GM23338 (cell line): ENCODE measurements around the gene MICAL3. TPM values are rescaled to one million over a fixed set of nuclear protein-coding genes. Genes with fewer than 3 reads are reported as not detected.

Source experiments
- ATAC-seq: fragments of 200-7000 bp; cut with Tn5 transposase; 3 replicates; pipeline ENCODE4 v1.9.1; 2020
- DNase-seq: peaks from one replicate; pipeline ENCODE4 v3.0.0-alpha.2; 2015; ENCODE audit warnings: low spot score
- H2AFZ ChIP-seq: fragments of 200-600 bp; sonication (generic); 2 replicates; pipeline ENCODE4 v1.8.0; 2016; ENCODE audit warnings: antibody characterized with exemption, mild to moderate bottlenecking, moderate library complexity
- H3F3A ChIP-seq: fragments of 200-600 bp; sonication (generic); replicated peaks from 2 replicates; pipeline ENCODE4 v1.8.0; 2017; ENCODE audit warnings: antibody characterized with exemption, mixed run types, low read depth
- H3K27ac ChIP-seq: fragments of 200-600 bp; sonication (generic); 2 replicates; pipeline ENCODE4 v1.6.1; 2016; ENCODE audit warnings: low read depth
- H3K27me3 ChIP-seq: fragments of 200-600 bp; sonication (generic); 2 replicates; pipeline ENCODE4 v1.8.0; 2016; ENCODE audit warnings: mild to moderate bottlenecking, mixed run types, moderate library complexity; ENCODE audit not compliant: insufficient read depth
- H3K36me3 ChIP-seq: fragments of 200-600 bp; sonication (generic); 2 replicates; pipeline ENCODE4 v1.8.0; 2016; ENCODE audit warnings: mild to moderate bottlenecking; ENCODE audit not compliant: insufficient read depth
- H3K4me1 ChIP-seq: fragments of 200-600 bp; sonication (generic); 2 replicates; pipeline ENCODE4 v1.8.0; 2016; ENCODE audit warnings: mild to moderate bottlenecking, moderate library complexity; ENCODE audit not compliant: insufficient read depth
- H3K4me2 ChIP-seq: fragments of 200-600 bp; sonication (generic); 2 replicates; pipeline ENCODE4 v1.7.1; 2017; ENCODE audit warnings: mixed run types
- H3K4me3 ChIP-seq: fragments of 200-600 bp; sonication (generic); 2 replicates; pipeline ENCODE4 v1.6.1; 2016; ENCODE audit warnings: mixed run types
- H3K79me2 ChIP-seq: fragments of 200-600 bp; sonication (generic); replicated peaks from 2 replicates; pipeline ENCODE4 v1.8.0; 2017; ENCODE audit warnings: mild to moderate bottlenecking; ENCODE audit not compliant: insufficient read depth
- H3K9me2 ChIP-seq: fragments of 200-600 bp; sonication (generic); 2 replicates; pipeline ENCODE4 v1.8.0; 2017; ENCODE audit not compliant: insufficient read depth
- H4K20me1 ChIP-seq: fragments of 200-600 bp; sonication (generic); replicated peaks from 2 replicates; pipeline ENCODE4 v1.8.0; 2017; ENCODE audit warnings: mild to moderate bottlenecking; ENCODE audit not compliant: insufficient read depth
- H3K27ac Mint-ChIP-seq: 2 replicates; pipeline ENCODE4 v1.8.0; 2020; ENCODE audit warnings: inconsistent platforms, mild to moderate bottlenecking, moderate library complexity, mixed read lengths
- H3K27me3 Mint-ChIP-seq: 3 replicates; pipeline ENCODE4 v1.8.0; 2022; ENCODE audit warnings: low read depth, mild to moderate bottlenecking, moderate library complexity, mixed read lengths, inconsistent platforms; ENCODE audit not compliant: insufficient read depth, poor library complexity
- H3K36me3 Mint-ChIP-seq: 3 replicates; pipeline ENCODE4 v1.8.0; 2021; ENCODE audit warnings: low read depth, mild to moderate bottlenecking, inconsistent platforms, moderate library complexity, mixed read lengths
- H3K4me1 Mint-ChIP-seq: 3 replicates; pipeline ENCODE4 v1.8.0; 2020; ENCODE audit warnings: mild to moderate bottlenecking, inconsistent platforms, mixed read lengths
- H3K4me3 Mint-ChIP-seq: 3 replicates; pipeline ENCODE4 v1.8.0; 2021; ENCODE audit warnings: moderate library complexity, mild to moderate bottlenecking, inconsistent platforms, mixed read lengths
- H3K9me3 Mint-ChIP-seq: 3 replicates; pipeline ENCODE4 v1.8.0; 2020; ENCODE audit warnings: moderate library complexity, mild to moderate bottlenecking, inconsistent platforms, mixed read lengths
- CREB1 ChIP-seq: fragments of 250-450 bp; sonication (Bioruptor Pico); IDR thresholded peaks from 2 replicates; pipeline ENCODE4 v1.5.0; 2020; ENCODE audit warnings: low read depth, mild to moderate bottlenecking, moderate library complexity
- CTCF ChIP-seq, 2 experiments: fragments of 200-600 bp in 1 of 2; sonication (generic) in 1 of 2; conservative IDR thresholded peaks; 2 replicates each; pipeline versions ENCODE4 v1.5.1 to v1.6.1; 2016 to 2017; ENCODE audit warnings: antibody characterized with exemption in 2 of 2, low read depth in 2 of 2, mild to moderate bottlenecking in 2 of 2, moderate library complexity in 1 of 2
- EZH2 ChIP-seq: fragments of 200-600 bp; sonication (generic); IDR thresholded peaks from one replicate; pipeline ENCODE4 v1.8.0; 2017; ENCODE audit warnings: antibody characterized with exemption, mild to moderate bottlenecking, low read depth; ENCODE audit not compliant: unreplicated experiment
- EZH2phosphoT487 ChIP-seq: fragments of 200-600 bp; sonication (generic); IDR thresholded peaks from one replicate; pipeline ENCODE4 v1.8.1; 2018; ENCODE audit warnings: antibody characterized with exemption; ENCODE audit not compliant: unreplicated experiment
- NANOG ChIP-seq: IDR thresholded peaks from 2 replicates; pipeline ENCODE4 v1.6.1; 2016; ENCODE audit warnings: antibody characterized with exemption, borderline replicate concordance
- POLR2AphosphoS5 ChIP-seq: IDR thresholded peaks from 2 replicates; pipeline ENCODE4 v1.6.1; 2016; ENCODE audit warnings: antibody characterized with exemption, low read depth
- REST ChIP-seq: IDR thresholded peaks from one replicate; pipeline ENCODE4 v1.6.1; 2018; ENCODE audit warnings: antibody characterized with exemption; ENCODE audit not compliant: unreplicated experiment
- STAT1 ChIP-seq: IDR thresholded peaks from one replicate; pipeline ENCODE4 v1.6.1; 2016; ENCODE audit warnings: antibody characterized with exemption; ENCODE audit not compliant: unreplicated experiment
- ZNF114 ChIP-seq: fragments of 250-450 bp; sonication (Bioruptor Pico); IDR thresholded peaks from 2 replicates; pipeline ENCODE4 v1.5.0; 2020; ENCODE audit warnings: mild to moderate bottlenecking, moderate library complexity
- ZNF462 ChIP-seq: fragments of 250-450 bp; sonication (Bioruptor Pico); IDR thresholded peaks from 2 replicates; pipeline ENCODE4 v1.5.0; 2020; ENCODE audit warnings: mild to moderate bottlenecking, moderate library complexity
- polyA plus RNA-seq: library from polyadenylated mRNA; unstranded; fragments of >200 nt; fragmentation: Nextera tagmentation; extraction: Ambion mirVana; gene quantifications from 2 replicates; pipeline ENCODE4 v1.2.1, GENCODE V29; 2016
- total RNA-seq: library from RNA; depleted of rRNA; stranded (reverse); fragments of >200 nt; shearing (Covaris generic); gene quantifications from 2 replicates; pipeline ENCODE4 v1.2.3, GENCODE V29; 2014

The MICAL3 gene
- total and polyA plus RNA-seq, 2 experiments from 2014 or later = 10.1 to 33.9 TPM

GRCh38 chr22:18001040-18001893 lies 23.1 kb downstream of the MICAL3 start:
- H2AFZ ChIP-seq = 0 out of 2 replicates have a peak overlapping the region, but pooled peaks have one; percentile 5
- H3F3A ChIP-seq = no peaks in the 10 kb centered on the region
- H3K36me3 ChIP-seq = no peaks in the 10 kb centered on the region
- H3K9me3 Mint-ChIP-seq = peaks cover 8% of the 10 kb centered on the region; the same call in 1 of the 3 replicates
- peaks cover 10% of the 10 kb centered on the region for H3K4me1 Mint-ChIP-seq
- peaks cover 16% of the 10 kb centered on the region; the same call in 1 of the 2 replicates for H4K20me1 ChIP-seq
- no peaks in the 10 kb centered on the region; the same call in 1 of the 2 replicates for H3K9me2 ChIP-seq
- peaks cover 14% of the 10 kb centered on the region for H3K27me3 Mint-ChIP-seq
- H3K27me3 ChIP-seq = 0 out of 2 replicates have a peak, but pooled peaks cover 4% of the 10 kb centered on the region
- peak overlapping the region; percentile 84 for H3K4me3 ChIP-seq
- H3K4me3 Mint-ChIP-seq = peak overlapping the region; percentile 88
- DNase-seq = peak; percentile 99
- H3K4me2 ChIP-seq = peak overlapping the region; percentile 97
- TF ChIP-seq STAT1 (no peak), CREB1 (no peak), ZNF114 (CRISPR knock-in tag) (no peak), ZNF462 (CRISPR knock-in tag) (no peak), POLR2AphosphoS5 (peak; percentile 90), NANOG (no peak), EZH2phosphoT487 (no peak), REST (no peak), EZH2 (no peak), CTCF (conservative IDR thresholded peaks at IDR 0.05; ENCODE audit: low read depth in 2 of 2) (peak; percentile 6 to 49; a peak in 3 of 4 replicates)
- ATAC-seq = peak; percentile 85
- H3K79me2 ChIP-seq = peaks cover 41% of the 10 kb centered on the region
- peak overlapping the region; percentile 78; the same call in 1 of the 2 replicates for H3K27ac ChIP-seq
- peak overlapping the region; percentile 100 for H3K27ac Mint-ChIP-seq
- peaks cover 10% of the 10 kb centered on the region for H3K4me1 ChIP-seq
- no peaks in the 10 kb centered on the region; the same call in 2 of the 3 replicates for H3K36me3 Mint-ChIP-seq
